PC-3 (cell line): ENCODE results near the gene PAX1. TPM values are rescaled to one million over a fixed set of nuclear protein-coding genes. Genes with fewer than 3 reads are reported as not detected.

ENCODE experiments used
- ATAC-seq: fragments of 200-7000 bp; cut with Tn5 transposase; 2 replicates; pipeline ENCODE4 v1.9.1; 2020; ENCODE audit warnings: mild to moderate bottlenecking, moderate library complexity
- BruUV-seq: library from RNA; stranded (reverse); fragments of 400-500 nt; replicated peaks from 2 replicates; lab custom pipeline; 2021; lab: Mats Ljungman, UMichigan
- CTCF ChIA-PET: fragments of 300-600 bp; sonication (Branson Sonifier 250); formaldehyde crosslinking; loops from one replicate; lab custom pipeline; 2022; ENCODE audit warnings: antibody characterized with exemption; lab: Charles Lee
- POLR2A ChIA-PET: fragments of 300-600 bp; sonication (Branson Sonifier 250); formaldehyde crosslinking; loops from one replicate; lab custom pipeline; 2022; ENCODE audit warnings: antibody characterized with exemption; ENCODE audit not compliant: unreplicated experiment; lab: Charles Lee
- DNase-seq: peaks from one replicate; pipeline ENCODE4 v3.0.0-alpha.2; 2015
- H2AFZ ChIP-seq: fragments of 300-600 bp; sonication (generic); 2 replicates; pipeline ENCODE4 v1.6.0; 2016; ENCODE audit warnings: antibody characterized with exemption, low read length
- H3F3A ChIP-seq: fragments of 300-600 bp; sonication (generic); one replicate; pipeline ENCODE4 v1.6.0; 2017; ENCODE audit warnings: antibody characterized with exemption, low read length, control low read depth, mild to moderate bottlenecking; ENCODE audit not compliant: unreplicated experiment
- H3K27ac ChIP-seq: fragments of 300-600 bp; sonication (generic); 2 replicates; pipeline ENCODE4 v1.5.1; 2016; ENCODE audit warnings: mild to moderate bottlenecking, low read length
- H3K27me3 ChIP-seq: fragments of 300-600 bp; sonication (generic); 2 replicates; pipeline ENCODE4 v1.6.1; 2016; ENCODE audit warnings: low read length, mixed read lengths
- H3K36me3 ChIP-seq: fragments of 300-600 bp; sonication (generic); 2 replicates; pipeline ENCODE4 v1.6.1; 2016; ENCODE audit warnings: low read depth, mixed run types, low read length, mixed read lengths
- H3K4me1 ChIP-seq: fragments of 300-600 bp; sonication (generic); 2 replicates; pipeline ENCODE4 v1.5.1; 2016; ENCODE audit warnings: low read length; ENCODE audit not compliant: insufficient read depth
- H3K4me2 ChIP-seq: fragments of 300-600 bp; sonication (generic); 2 replicates; pipeline ENCODE4 v1.6.0; 2016; ENCODE audit warnings: low read length
- H3K4me3 ChIP-seq: fragments of 300-600 bp; sonication (generic); 2 replicates; pipeline ENCODE4 v1.5.1; 2016; ENCODE audit warnings: mild to moderate bottlenecking, low read length, mixed read lengths
- H3K79me2 ChIP-seq: fragments of 300-600 bp; sonication (generic); 2 replicates; pipeline ENCODE4 v1.6.1; 2017; ENCODE audit warnings: low read length, mixed read lengths
- H3K9ac ChIP-seq: fragments of 300-600 bp; sonication (generic); 2 replicates; pipeline ENCODE4 v1.6.0; 2016; ENCODE audit warnings: mild to moderate bottlenecking, low read length
- H3K9me2 ChIP-seq: fragments of 300-600 bp; sonication (generic); replicated peaks from 2 replicates; pipeline ENCODE4 v1.6.1; 2016; ENCODE audit warnings: mixed run types, low read length, mixed read lengths
- H3K9me3 ChIP-seq: fragments of 300-600 bp; sonication (generic); 2 replicates; pipeline ENCODE4 v1.6.1; 2016; ENCODE audit warnings: low read length, mixed read lengths
- H4K20me1 ChIP-seq: fragments of 300-600 bp; sonication (generic); 2 replicates; pipeline ENCODE4 v1.6.1; 2016; ENCODE audit warnings: low read length, mixed read lengths
- CTCF ChIP-seq: fragments of 300-600 bp; sonication (generic); conservative IDR thresholded peaks from 2 replicates; pipeline ENCODE4 v1.5.1; 2017; ENCODE audit warnings: antibody characterized with exemption, low read depth, mild to moderate bottlenecking, low read length
- EZH2 ChIP-seq: fragments of 300-600 bp; sonication (generic); IDR thresholded peaks from one replicate; pipeline ENCODE4 v1.6.1; 2017; ENCODE audit warnings: antibody characterized with exemption, mild to moderate bottlenecking, low read length; ENCODE audit not compliant: unreplicated experiment
- EZH2phosphoT487 ChIP-seq: fragments of 300-600 bp; sonication (generic); IDR thresholded peaks from 2 replicates; pipeline ENCODE4 v1.6.1; 2018; ENCODE audit warnings: mild to moderate bottlenecking, antibody characterized with exemption, low read length, borderline replicate concordance
- intact Hi-C: fragments of 100-400 bp; cut with micrococcal nuclease; formaldehyde crosslinking; loops from 2 replicates; pipeline ENCODE4 v1.9.0; 2023
- total RNA-seq: library from RNA; depleted of rRNA; stranded (reverse); fragments of >200 nt; gene quantifications from 2 replicates; pipeline ENCODE4 v1.2.3, GENCODE V29; 2014

The PAX1 gene
- total RNA-seq, 1 experiment from 2014 or later, result not detected

- no peaks in the 10 kb centered on the region for H3K79me2 ChIP-seq
- H3K27me3 ChIP-seq, result peaks cover 40% of the 10 kb centered on the region
- H3K9me2 ChIP-seq, result no peaks in the 10 kb centered on the region
- H2AFZ ChIP-seq, result no peak overlapping the region
- POLR2A ChIA-PET, result no interaction called here
- TF ChIP-seq EZH2 (no peak), CTCF (peak; percentile 95)
- no peaks in the 10 kb centered on the region for H3K9me3 ChIP-seq
- no TSS peak for BruUV-seq
- DNase-seq (peak; percentile 84), ATAC-seq (peak; percentile 48; the same call in 1 of the 2 replicates)
- H3K36me3 ChIP-seq, result no peaks in the 10 kb centered on the region
- H3K4me2 ChIP-seq, result peak overlapping the region; percentile 36; the same call in 1 of the 2 replicates
- intact Hi-C loops, result loop anchor here (1.0 kb wide), 1 partner anchor 593 kb away; no protein-coding TSS in a partner anchor
- no peak overlapping the region for H3K27ac ChIP-seq
- H3K4me3 ChIP-seq, result no peak overlapping the region
- H3K4me1 ChIP-seq, result no peaks in the 10 kb centered on the region
- CTCF ChIA-PET, result interaction anchor here (0.5 to 1.0 kb wide), 5 partner anchors 9 to 1621 kb away, joined by 3 to 10 read pairs (median 4); no protein-coding TSS in a partner anchor
- H3F3A ChIP-seq, result no peaks in the 10 kb centered on the region
- H4K20me1 ChIP-seq, result no peaks in the 10 kb centered on the region
- H3K9ac ChIP-seq, result no peak overlapping the region
These were observed 14.2 kb downstream of the PAX1 start for GRCh38 chr20:21719592-21720214.

GRCh38 chr20:21725892-21726291, 20.4 kb downstream of the PAX1 start:
- ChIA-PET CTCF (no interaction called here), POLR2A (no interaction called here)
- no peaks in the 10 kb centered on the region for H3K36me3 ChIP-seq
- no peak overlapping the region for H2AFZ ChIP-seq
- DNase-seq, result no peak
- no peaks in the 10 kb centered on the region for H3K9me2 ChIP-seq
- H3K9me3 ChIP-seq, result no peaks in the 10 kb centered on the region
- H3K4me1 ChIP-seq, result no peaks in the 10 kb centered on the region
- no peaks in the 10 kb centered on the region for H4K20me1 ChIP-seq
- no peak for TF ChIP-seq CTCF
- TF ChIP-seq EZH2phosphoT487, result no peak
- TF ChIP-seq EZH2, result no peak
- no peak overlapping the region for H3K9ac ChIP-seq
- H3K79me2 ChIP-seq, result no peaks in the 10 kb centered on the region
- BruUV-seq, result no TSS peak
- no peak overlapping the region for H3K4me3 ChIP-seq
- no peaks in the 10 kb centered on the region for H3F3A ChIP-seq
- intact Hi-C loops, result no loop called here
- no peak for ATAC-seq
- H3K27me3 ChIP-seq, result peaks cover 15% of the 10 kb centered on the region; the same call in 1 of the 2 replicates
- no peak overlapping the region for H3K4me2 ChIP-seq
- no peak overlapping the region for H3K27ac ChIP-seq

GRCh38 chr20:21729316-21729715, 23.9 kb downstream of the PAX1 start:
- no peaks in the 10 kb centered on the region for H3K9me2 ChIP-seq
- H3K27ac ChIP-seq, result no peak overlapping the region
- ATAC-seq (no peak), DNase-seq (no peak)
- no peaks in the 10 kb centered on the region for H3K36me3 ChIP-seq
- BruUV-seq, result no TSS peak
- no peaks in the 10 kb centered on the region for H3K79me2 ChIP-seq
- ChIA-PET CTCF (no interaction called here), POLR2A (no interaction called here)
- no peaks in the 10 kb centered on the region for H3K9me3 ChIP-seq
- H3F3A ChIP-seq, result no peaks in the 10 kb centered on the region
- H3K4me2 ChIP-seq, result no peak overlapping the region
- no peak overlapping the region for H2AFZ ChIP-seq
- TF ChIP-seq CTCF, result no peak
- no peak for TF ChIP-seq EZH2phosphoT487
- no peak for TF ChIP-seq EZH2
- peaks cover 21% of the 10 kb centered on the region; the same call in 1 of the 2 replicates for H3K27me3 ChIP-seq
- no peak overlapping the region for H3K9ac ChIP-seq
- H3K4me1 ChIP-seq, result no peaks in the 10 kb centered on the region
- intact Hi-C loops, result no loop called here
- no peak overlapping the region for H3K4me3 ChIP-seq
- H4K20me1 ChIP-seq, result no peaks in the 10 kb centered on the region
